Neural progenitor cell (in vitro differentiated cells): ENCODE measurements around the gene KCNJ9.

Experiments used
- EZH2phosphoT487 ChIP-seq: fragments of 200-600 bp; sonication (generic); IDR thresholded peaks from 2 replicates; pipeline ENCODE4 v1.6.1; 2017; ENCODE audit warnings: antibody characterized with exemption
- TF ChIP-seq, protein P1 (sequence below): fragments of 200-600 bp; sonication (generic); IDR thresholded peaks from 2 replicates; pipeline ENCODE4 v1.5.1; 2017; ENCODE audit warnings: antibody characterized with exemption, mild to moderate bottlenecking

GRCh38 chr1:160130486-160130885 is 49.1 kb downstream of the KCNJ9 start:
- TF ChIP-seq, protein P1, sequence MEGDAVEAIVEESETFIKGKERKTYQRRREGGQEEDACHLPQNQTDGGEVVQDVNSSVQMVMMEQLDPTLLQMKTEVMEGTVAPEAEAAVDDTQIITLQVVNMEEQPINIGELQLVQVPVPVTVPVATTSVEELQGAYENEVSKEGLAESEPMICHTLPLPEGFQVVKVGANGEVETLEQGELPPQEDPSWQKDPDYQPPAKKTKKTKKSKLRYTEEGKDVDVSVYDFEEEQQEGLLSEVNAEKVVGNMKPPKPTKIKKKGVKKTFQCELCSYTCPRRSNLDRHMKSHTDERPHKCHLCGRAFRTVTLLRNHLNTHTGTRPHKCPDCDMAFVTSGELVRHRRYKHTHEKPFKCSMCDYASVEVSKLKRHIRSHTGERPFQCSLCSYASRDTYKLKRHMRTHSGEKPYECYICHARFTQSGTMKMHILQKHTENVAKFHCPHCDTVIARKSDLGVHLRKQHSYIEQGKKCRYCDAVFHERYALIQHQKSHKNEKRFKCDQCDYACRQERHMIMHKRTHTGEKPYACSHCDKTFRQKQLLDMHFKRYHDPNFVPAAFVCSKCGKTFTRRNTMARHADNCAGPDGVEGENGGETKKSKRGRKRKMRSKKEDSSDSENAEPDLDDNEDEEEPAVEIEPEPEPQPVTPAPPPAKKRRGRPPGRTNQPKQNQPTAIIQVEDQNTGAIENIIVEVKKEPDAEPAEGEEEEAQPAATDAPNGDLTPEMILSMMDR, result no peak
- TF ChIP-seq EZH2phosphoT487, result no peak
